Measurements from ENCODE around the gene MZF1. TPM values are rescaled to one million over a fixed set of nuclear protein-coding genes. Genes with fewer than 3 reads are reported as not detected.

The MZF1 gene
- polyA plus RNA-seq, 1 donor (not counting 4 experiments of a cell fraction or from before 2014, with no cell fraction given): 7.4 TPM

- H3K4me1 ChIP-seq (ENCODE audit: control insufficient read depth, extremely low read depth, insufficient read depth, low read length): peaks cover 16% of the 10 kb centered on the region
- no peak overlapping the region for H2AFZ ChIP-seq (ENCODE audit: control insufficient read depth, low read length)
- no peaks in the 10 kb centered on the region for H4K20me1 ChIP-seq (ENCODE audit: control insufficient read depth, extremely low read depth, insufficient read depth, low read length)
- H3K27ac ChIP-seq (ENCODE audit: control insufficient read depth, insufficient read depth, low read length): peak overlapping the region; percentile 40
- no peak for TF ChIP-seq CTCF (optimal IDR thresholded peaks at IDR 0.05 in 1 of 3, IDR thresholded peaks at IDR 0.05 in 1 of 3, conservative IDR thresholded peaks at IDR 0.05 in 1 of 3; ENCODE audit: extremely low read depth in 1 of 3, insufficient read depth in 2 of 3, low read length in 3 of 3)
- TF ChIP-seq EZH2 (IDR thresholded peaks at IDR 0.05; ENCODE audit: low read length): no peak
- dilution Hi-C loops (cut with MboI; ENCODE audit: extremely low pct_ligation_motif_present, low sequenced_read_pairs): no loop called here
- peak overlapping the region; percentile 45 to 78 (median 68) for H3K4me3 ChIP-seq (ENCODE audit: control insufficient read depth in 2 of 3, extremely low read depth in 1 of 3, insufficient read depth in 2 of 3, low read depth in 1 of 3, low read length in 3 of 3)
- DNase-seq (ENCODE audit: low read depth, low spot score): no peak
- H3K9ac ChIP-seq (ENCODE audit: control insufficient read depth, extremely low read depth, insufficient read depth, low read length): peak overlapping the region; percentile 74
- no peaks in the 10 kb centered on the region for H3K27me3 ChIP-seq (ENCODE audit: control insufficient read depth, extremely low read depth, insufficient read depth, low read length)
- no peaks in the 10 kb centered on the region for H3K9me3 ChIP-seq (ENCODE audit: control insufficient read depth, low read depth, low read length)
- no peak for FAIRE-seq
- peaks cover 5 to 12% of the 10 kb centered on the region in 2 experiments for H3K36me3 ChIP-seq (ENCODE audit: control insufficient read depth in 2 of 2, extremely low read depth in 1 of 2, insufficient read depth in 2 of 2, low read length in 2 of 2)
- peaks cover 47% of the 10 kb centered on the region for H3K79me2 ChIP-seq (ENCODE audit: control insufficient read depth, insufficient read depth, low read length)
- no peaks in the 10 kb centered on the region for H3K9me1 ChIP-seq (ENCODE audit: control insufficient read depth, extremely low read depth, insufficient read depth, low read length)
- H3K4me2 ChIP-seq (ENCODE audit: control insufficient read depth, extremely low read depth, insufficient read depth, low read depth, low read length): peak overlapping the region; percentile 91
These were observed 58.5 kb downstream of the MZF1 start for GRCh38 chr19:58514564-58515022.

- TF ChIP-seq EZH2 (IDR thresholded peaks at IDR 0.05; ENCODE audit: low read length): no peak
- TF ChIP-seq CTCF (optimal IDR thresholded peaks at IDR 0.05 in 1 of 3, IDR thresholded peaks at IDR 0.05 in 1 of 3, conservative IDR thresholded peaks at IDR 0.05 in 1 of 3; ENCODE audit: extremely low read depth in 1 of 3, insufficient read depth in 2 of 3, low read length in 3 of 3): peak; percentile 79 to 97 (median 89)
- H4K20me1 ChIP-seq (ENCODE audit: control insufficient read depth, extremely low read depth, insufficient read depth, low read length): no peaks in the 10 kb centered on the region
- peak overlapping the region; percentile 74 for H3K9ac ChIP-seq (ENCODE audit: control insufficient read depth, extremely low read depth, insufficient read depth, low read length)
- peak overlapping the region; percentile 43 for H3K27ac ChIP-seq (ENCODE audit: control insufficient read depth, insufficient read depth, low read length)
- H3K4me2 ChIP-seq (ENCODE audit: control insufficient read depth, extremely low read depth, insufficient read depth, low read depth, low read length): peak overlapping the region; percentile 91
- peaks cover 16% of the 10 kb centered on the region for H3K4me1 ChIP-seq (ENCODE audit: control insufficient read depth, extremely low read depth, insufficient read depth, low read length)
- H3K4me3 ChIP-seq (ENCODE audit: control insufficient read depth in 2 of 3, extremely low read depth in 1 of 3, insufficient read depth in 2 of 3, low read depth in 1 of 3, low read length in 3 of 3): peak overlapping the region; percentile 45 to 78 (median 68)
- FAIRE-seq (peak; percentile 53), DNase-seq (ENCODE audit: low read depth, low spot score) (peak; percentile 82)
- peak overlapping the region; percentile 82 for H2AFZ ChIP-seq (ENCODE audit: control insufficient read depth, low read length)
- peaks cover 44% of the 10 kb centered on the region for H3K79me2 ChIP-seq (ENCODE audit: control insufficient read depth, insufficient read depth, low read length)
- H3K9me3 ChIP-seq (ENCODE audit: control insufficient read depth, low read depth, low read length): no peaks in the 10 kb centered on the region
- H3K27me3 ChIP-seq (ENCODE audit: control insufficient read depth, extremely low read depth, insufficient read depth, low read length): no peaks in the 10 kb centered on the region
- dilution Hi-C loops (cut with MboI; ENCODE audit: extremely low pct_ligation_motif_present, low sequenced_read_pairs): no loop called here
- H3K36me3 ChIP-seq (ENCODE audit: control insufficient read depth in 2 of 2, extremely low read depth in 1 of 2, insufficient read depth in 2 of 2, low read length in 2 of 2): peaks cover 5 to 12% of the 10 kb centered on the region in 2 experiments
- H3K9me1 ChIP-seq (ENCODE audit: control insufficient read depth, extremely low read depth, insufficient read depth, low read length): no peaks in the 10 kb centered on the region
These were observed 59.2 kb downstream of the MZF1 start for GRCh38 chr19:58513694-58514563.

Data from keratinocyte (primary cell).